Osteoblast (primary cell): ENCODE data around the gene CUEDC2. TPM values are rescaled to one million over a fixed set of nuclear protein-coding genes. Genes with fewer than 3 reads are reported as not detected.
A peak's percentile ranks its signal among the peaks of the same experiment; 100 is the strongest.

Experiments used
- DNase-seq: peaks from one replicate; pipeline ENCODE4 v3.0.0; 2011; ENCODE audit warnings: low spot score, mixed read lengths; ENCODE audit not compliant: insufficient read length; ENCODE audit errors: missing footprints
- H2AFZ ChIP-seq: 2 replicates; pipeline ENCODE4 v1.6.0; 2011; ENCODE audit warnings: mild to moderate bottlenecking, low read length
- H3K27ac ChIP-seq: 2 replicates; pipeline ENCODE4 v1.5.1; 2011; ENCODE audit warnings: mild to moderate bottlenecking, low read depth, low read length, moderate library complexity
- H3K27me3 ChIP-seq: 2 replicates; pipeline ENCODE4 v1.6.0; 2012; ENCODE audit warnings: mild to moderate bottlenecking, control low read depth, inconsistent platforms, low read length, moderate library complexity; ENCODE audit not compliant: insufficient read depth
- H3K36me3 ChIP-seq: 2 replicates; pipeline ENCODE4 v1.5.1; 2011; ENCODE audit warnings: mild to moderate bottlenecking, low read length, control low read depth, moderate library complexity; ENCODE audit not compliant: insufficient read depth
- H3K4me1 ChIP-seq: 2 replicates; pipeline ENCODE4 v1.5.1; 2011; ENCODE audit warnings: mild to moderate bottlenecking, low read length, control low read depth, moderate library complexity; ENCODE audit not compliant: insufficient read depth
- H3K4me2 ChIP-seq: 2 replicates; pipeline ENCODE4 v1.6.0; 2011; ENCODE audit warnings: mild to moderate bottlenecking, low read length; ENCODE audit not compliant: insufficient read depth
- H3K4me3 ChIP-seq: fragments of 200-600 bp; sonication (generic); 3 replicates; pipeline ENCODE4 v1.5.1; 2012; ENCODE audit warnings: mild to moderate bottlenecking, low read length, inconsistent platforms; ENCODE audit not compliant: insufficient read depth
- H3K79me2 ChIP-seq: 2 replicates; pipeline ENCODE4 v1.6.0; 2012; ENCODE audit warnings: mild to moderate bottlenecking, low read length, control low read depth, inconsistent platforms; ENCODE audit not compliant: insufficient read depth
- H3K9me3 ChIP-seq: 2 replicates; pipeline ENCODE4 v1.5.1; 2011; ENCODE audit warnings: low read depth, low read length, control low read depth
- H4K20me1 ChIP-seq: 2 replicates; pipeline ENCODE4 v1.6.0; 2012; ENCODE audit warnings: mild to moderate bottlenecking, low read length, control low read depth; ENCODE audit not compliant: insufficient read depth
- CTCF ChIP-seq: IDR thresholded peaks from 2 replicates; pipeline ENCODE4 v1.5.1; 2011; ENCODE audit warnings: mild to moderate bottlenecking, low read depth, low read length, moderate library complexity; ENCODE audit errors: extremely low read depth
- total RNA-seq: library from RNA; depleted of rRNA; stranded (reverse); fragments of >200 nt; gene quantifications from 2 replicates; pipeline ENCODE4 v1.2.3, GENCODE V29; 2012

CUEDC2 gene
- total RNA-seq, 1 donor = 46.7 TPM

GRCh38 chr10:102400598-102401341, 31.6 kb downstream of the CUEDC2 start:
- H3K79me2 ChIP-seq = peaks cover 12% of the 10 kb centered on the region
- DNase-seq = peak; percentile 58
- peaks cover 13% of the 10 kb centered on the region for H3K4me1 ChIP-seq
- no peaks in the 10 kb centered on the region for H3K9me3 ChIP-seq
- no peak for TF ChIP-seq CTCF
- H3K4me2 ChIP-seq = no peak overlapping the region
- H3K27ac ChIP-seq = no peak overlapping the region
- no peak overlapping the region for H2AFZ ChIP-seq
- H3K27me3 ChIP-seq = no peaks in the 10 kb centered on the region
- H3K36me3 ChIP-seq = peaks cover 37% of the 10 kb centered on the region
- H4K20me1 ChIP-seq = peaks cover 3% of the 10 kb centered on the region
- no peak overlapping the region for H3K4me3 ChIP-seq

GRCh38 chr10:102400076-102400475, 32.3 kb downstream of the CUEDC2 start:
- Histone ChIP-seq H3K27me3 (no peaks in the 10 kb centered on the region), H3K36me3 (peaks cover 37% of the 10 kb centered on the region), H3K27ac (peak overlapping the region; percentile 34), H2AFZ (peak overlapping the region; percentile 69), H3K79me2 (peaks cover 13% of the 10 kb centered on the region), H3K9me3 (no peaks in the 10 kb centered on the region), H3K4me2 (peak overlapping the region; percentile 73), H3K4me1 (peaks cover 14% of the 10 kb centered on the region), H4K20me1 (peaks cover 3% of the 10 kb centered on the region), H3K4me3 (peak overlapping the region; percentile 76)
- DNase-seq = peak; percentile 13
- TF ChIP-seq CTCF = no peak

- Histone ChIP-seq H4K20me1 (peaks cover 2% of the 10 kb centered on the region), H3K4me2 (peak overlapping the region; percentile 73), H3K79me2 (peaks cover 13% of the 10 kb centered on the region), H2AFZ (peak overlapping the region; percentile 72), H3K27me3 (no peaks in the 10 kb centered on the region), H3K4me1 (peaks cover 14% of the 10 kb centered on the region), H3K27ac (peak overlapping the region; percentile 34), H3K36me3 (peaks cover 37% of the 10 kb centered on the region), H3K9me3 (no peaks in the 10 kb centered on the region), H3K4me3 (peak overlapping the region; percentile 76)
- peak; percentile 80 for TF ChIP-seq CTCF
- peak; percentile 100 for DNase-seq
Observed at GRCh38 chr10:102399217-102400021, 33.0 kb downstream of the CUEDC2 start.
